HS-27A (cell line): ENCODE results near the gene CRADD.
"Not testable (repeated sequence)": the region's sequence is repeated elsewhere in the genome, so short reads cannot be mapped to it uniquely, and the experiment has no call there.

Experiments
- DNase-seq: peaks from one replicate; pipeline ENCODE4 v3.0.0-alpha.2; 2012; ENCODE audit warnings: low read depth, missing footprints

The CRADD gene

DNA sequence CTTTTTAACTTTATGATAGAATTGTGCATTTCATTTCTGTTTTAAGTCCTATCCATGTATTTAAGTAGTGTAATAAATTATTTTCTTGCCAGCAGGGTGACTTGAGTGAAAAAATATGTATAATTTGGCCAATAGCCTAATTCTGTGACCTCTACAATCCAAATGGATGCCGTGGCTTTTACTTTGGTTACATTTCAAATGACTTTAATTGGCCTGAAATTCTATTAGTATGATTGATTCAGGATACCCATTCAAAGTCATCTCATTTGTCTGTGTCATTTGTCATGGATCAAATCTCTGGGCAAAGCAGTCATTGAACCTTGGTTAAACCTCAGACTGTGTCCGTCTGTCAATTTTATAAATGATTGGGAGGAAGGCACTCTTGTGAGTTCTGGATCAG lies 29.6 kb downstream of the CRADD start:
- no peak for DNase-seq

- DNase-seq, result no peak
These were observed 30.7 kb downstream of the CRADD start for GRCh38 chr12:93707836-93708235.

DNA sequence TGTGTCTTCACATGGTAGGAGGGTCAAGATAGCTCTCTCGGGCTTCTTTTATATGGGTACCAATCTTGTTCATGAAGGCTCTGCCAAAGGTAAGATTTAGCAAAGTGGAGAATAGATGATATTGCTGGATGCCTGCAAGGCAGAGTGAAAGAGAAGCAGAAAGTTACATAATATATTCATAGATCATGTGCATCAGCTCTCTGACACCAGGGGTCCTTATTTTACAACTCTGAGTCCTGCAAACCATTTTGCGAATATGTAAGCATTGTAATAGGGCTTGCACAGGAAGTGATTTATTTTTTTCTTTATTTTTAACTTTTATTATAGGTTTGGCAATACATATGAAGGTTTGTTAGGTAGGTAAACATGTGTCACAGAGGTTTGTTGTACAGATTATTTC lies 31.8 kb downstream of the CRADD start:
- DNase-seq, result no peak

DNA sequence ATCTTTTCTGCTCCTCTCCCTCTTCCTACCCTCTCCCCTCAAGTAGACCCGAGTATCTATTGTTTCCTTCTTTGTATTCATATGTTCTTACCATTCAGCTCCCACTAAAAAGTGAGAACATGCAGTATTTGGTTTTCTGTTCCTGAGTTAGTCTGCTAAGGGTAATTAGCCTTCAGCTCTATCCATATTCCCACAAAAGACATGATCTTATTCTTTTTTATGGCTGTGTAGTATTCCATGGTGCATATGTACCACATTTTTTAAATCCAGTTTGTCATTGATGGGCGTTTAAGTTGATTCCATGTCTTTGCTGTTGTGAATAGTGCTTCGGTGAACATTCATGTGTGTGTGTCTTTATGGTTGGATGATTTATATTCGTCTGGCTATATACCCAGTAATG lies 32.2 kb downstream of the CRADD start:
- DNase-seq, result no peak

DNA sequence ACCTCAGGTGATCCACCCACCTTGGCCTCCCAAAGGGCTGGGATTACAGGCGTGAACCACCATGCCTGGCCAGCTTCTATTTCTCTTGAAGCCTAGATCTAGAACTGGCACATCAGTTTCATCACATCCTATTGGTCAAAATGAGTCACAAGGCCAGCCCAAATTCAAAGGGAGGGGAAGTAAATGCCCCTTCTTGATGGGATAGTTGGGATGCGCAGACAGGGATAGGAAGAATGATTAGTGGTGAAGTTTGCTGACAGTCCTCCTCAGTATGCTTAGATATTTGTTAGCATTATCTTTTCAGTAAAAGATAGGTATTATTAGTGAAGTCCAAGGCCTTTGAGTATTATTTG lies 33.4 kb downstream of the CRADD start:
- DNase-seq, result no peak

DNA sequence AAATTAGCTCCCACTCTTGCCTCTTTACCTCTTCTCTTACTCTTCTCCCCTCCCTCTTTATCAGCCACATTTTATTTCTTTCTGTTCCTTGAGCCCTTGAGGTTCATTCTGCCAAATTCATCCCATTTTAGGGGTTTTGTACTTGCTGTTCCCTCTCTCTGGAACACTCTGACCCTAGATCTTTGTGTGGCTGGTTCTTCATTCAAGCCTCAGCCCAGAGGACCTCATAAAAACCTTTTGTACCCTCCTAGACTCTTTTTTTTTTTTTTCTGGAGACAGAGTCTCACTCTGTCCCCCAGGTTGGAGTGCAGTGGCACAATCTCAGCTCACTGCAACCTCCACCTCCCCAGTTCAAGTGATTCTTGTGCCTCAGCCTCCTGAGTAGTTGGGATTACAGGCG lies 34.3 kb downstream of the CRADD start:
- DNase-seq, result not testable (repeated sequence)

- DNase-seq, result no peak
These were observed 35.0 kb downstream of the CRADD start for GRCh38 chr12:93712200-93712599.

DNA sequence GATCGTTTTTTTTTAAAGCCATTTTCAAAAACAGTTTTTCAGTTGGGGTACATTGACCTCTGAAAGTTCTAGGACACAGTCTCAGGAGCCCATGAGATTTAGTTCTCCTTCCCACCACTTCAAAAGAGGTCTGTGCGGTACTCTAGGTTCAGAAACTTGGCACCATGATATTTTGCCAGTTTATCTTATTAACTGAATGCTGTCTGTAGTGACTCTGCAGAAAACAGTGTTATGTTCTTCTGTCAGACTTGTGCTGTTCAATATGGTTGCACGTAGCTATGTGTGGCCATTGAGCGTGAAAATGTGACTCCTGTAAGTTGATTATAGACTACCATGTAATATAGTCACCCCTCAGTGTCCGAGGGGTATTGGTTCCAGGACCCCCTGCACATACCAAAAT lies 35.9 kb downstream of the CRADD start:
- DNase-seq, result no peak

DNA sequence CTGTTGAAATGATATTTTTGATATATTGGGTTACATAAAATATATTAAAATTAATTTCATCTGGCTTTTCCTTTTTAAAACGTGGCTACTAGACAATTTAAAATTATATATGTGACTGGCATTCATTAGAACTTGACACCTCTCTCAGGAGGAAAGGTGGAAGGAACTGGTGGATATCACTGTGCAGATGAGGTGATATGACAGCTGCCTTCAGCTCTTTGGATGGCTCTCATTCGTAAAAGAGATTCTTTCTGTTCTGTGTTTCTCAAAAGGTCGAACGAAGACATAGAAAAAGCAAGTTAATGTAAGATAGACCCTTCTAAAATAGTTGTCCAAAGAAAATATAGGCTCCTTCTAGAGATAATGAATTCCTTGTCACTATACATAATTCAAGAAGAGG lies 36.6 kb downstream of the CRADD start:
- DNase-seq, result no peak

- DNase-seq, result no peak
These were observed 37.2 kb downstream of the CRADD start for GRCh38 chr12:93714382-93714781.

GRCh38 chr12:93719710-93720109 lies 42.5 kb downstream of the CRADD start:
- DNase-seq, result no peak

DNA sequence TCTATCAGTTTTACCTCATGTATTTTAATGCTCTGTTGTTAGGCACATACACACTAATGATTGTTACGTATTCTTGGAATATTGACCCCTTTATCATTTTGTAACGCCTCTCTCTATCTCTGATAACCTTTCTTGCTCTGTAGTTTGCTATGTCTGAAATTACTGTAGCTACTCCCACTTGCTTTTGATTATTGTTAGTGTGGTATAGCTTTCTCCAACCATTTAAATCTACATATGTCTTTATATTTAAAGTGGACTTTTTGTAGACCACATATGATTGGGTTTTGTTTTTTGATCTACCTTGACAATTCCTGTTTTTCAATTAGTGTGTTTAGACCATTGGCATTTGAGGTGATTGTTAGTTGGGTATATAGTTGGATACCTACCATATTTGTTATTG lies 43.4 kb downstream of the CRADD start:
- no peak for DNase-seq

GRCh38 chr12:93722179-93722578 lies 45.0 kb downstream of the CRADD start:
- no peak for DNase-seq

GRCh38 chr12:93722835-93723567 lies 45.8 kb downstream of the CRADD start:
- DNase-seq, result peak; percentile 81

- DNase-seq, result no peak
These were observed 46.4 kb downstream of the CRADD start for GRCh38 chr12:93723568-93723930.

DNA sequence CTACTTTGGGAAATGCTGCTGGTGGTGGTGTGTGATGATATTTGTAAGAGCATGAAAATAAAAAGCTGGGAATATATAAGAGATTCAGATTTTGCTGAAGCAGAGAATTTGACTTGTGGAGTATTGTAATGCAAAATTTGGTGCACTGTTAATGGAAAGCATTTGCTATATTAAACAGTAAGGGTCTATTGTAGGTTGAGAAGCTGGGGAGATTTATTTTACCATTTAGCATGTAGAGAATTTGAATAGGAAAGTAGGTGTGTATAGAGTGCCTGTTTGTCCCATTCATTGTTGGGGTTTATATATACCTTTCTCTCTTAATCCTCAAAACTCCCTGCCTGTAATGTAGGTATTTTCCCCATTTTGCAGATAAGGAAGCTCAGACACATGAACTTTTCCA lies 48.4 kb downstream of the CRADD start:
- no peak for DNase-seq

DNA sequence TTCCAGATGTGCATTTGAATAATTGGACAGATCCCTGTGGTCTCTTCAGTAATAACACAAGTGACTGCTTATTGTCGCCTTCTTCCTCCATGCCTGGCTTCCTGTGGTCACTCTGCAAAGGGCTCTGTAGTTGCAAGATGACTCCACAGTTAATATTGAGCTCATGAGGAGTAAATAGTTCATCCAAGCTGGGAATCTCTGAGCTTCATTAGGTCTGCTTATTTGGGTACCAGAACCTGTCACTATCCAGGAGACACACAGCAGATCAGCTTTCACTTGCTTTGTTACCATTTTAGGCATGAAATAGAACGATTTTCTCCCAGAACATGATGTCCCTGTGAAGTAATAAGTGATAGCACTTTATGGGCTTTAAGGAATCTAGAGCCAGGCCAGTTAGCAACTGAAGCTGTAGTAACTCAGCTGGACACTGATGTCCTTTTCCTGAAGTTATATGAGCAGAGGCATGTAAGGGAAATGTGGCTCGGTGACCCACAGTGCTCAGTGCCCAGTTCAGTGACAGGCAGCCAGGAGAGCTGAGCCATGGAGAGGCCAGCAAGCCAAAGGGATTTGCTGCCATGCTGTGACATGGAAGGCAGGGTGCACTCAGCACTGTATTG lies 50.1 kb downstream of the CRADD start:
- DNase-seq, result no peak

- DNase-seq, result no peak
These were observed 50.7 kb downstream of the CRADD start for GRCh38 chr12:93727911-93728310.

GRCh38 chr12:93729934-93730333 lies 52.8 kb downstream of the CRADD start:
- DNase-seq, result no peak

DNA sequence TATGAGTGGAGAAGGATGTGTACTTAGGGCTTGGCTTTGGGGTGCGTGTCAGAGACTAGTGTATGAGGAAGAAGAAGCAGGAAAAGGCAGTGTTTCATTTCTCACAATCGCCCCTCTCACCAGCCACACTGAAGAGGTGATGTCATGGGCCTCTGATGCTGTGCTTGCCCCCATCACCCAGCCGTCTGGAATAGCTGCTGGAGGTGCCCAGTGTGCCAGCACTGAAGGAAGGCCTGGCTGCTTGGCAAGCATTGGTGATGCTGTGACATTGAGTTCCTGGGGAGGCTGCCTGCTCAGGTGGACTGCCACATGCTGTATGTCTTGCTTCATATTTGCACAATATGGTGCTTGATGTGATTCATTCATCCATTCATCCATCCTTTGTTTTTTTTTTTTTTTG lies 56.2 kb downstream of the CRADD start:
- DNase-seq, result no peak

- DNase-seq, result no peak
These were observed 56.8 kb downstream of the CRADD start for GRCh38 chr12:93733928-93734327.

DNA sequence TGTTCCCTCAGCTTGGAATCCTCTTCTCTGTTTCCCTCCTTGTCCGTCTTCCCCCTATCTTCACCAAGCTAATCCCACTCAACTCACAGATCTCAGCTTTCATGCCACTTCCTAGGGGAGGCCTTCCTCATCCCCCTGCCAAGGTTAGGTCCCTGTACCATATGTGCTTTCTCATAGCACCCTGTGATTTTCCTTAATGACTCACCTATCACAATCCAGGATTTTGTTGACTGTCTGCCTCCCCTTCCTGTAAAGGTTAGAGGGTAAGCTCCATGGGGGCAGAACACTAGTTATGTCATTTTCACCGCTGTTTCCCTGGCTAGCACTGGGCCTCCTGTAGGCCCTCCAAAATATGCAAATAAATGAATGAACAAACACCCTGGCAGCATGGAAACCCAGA lies 57.6 kb downstream of the CRADD start:
- DNase-seq, result no peak

DNA sequence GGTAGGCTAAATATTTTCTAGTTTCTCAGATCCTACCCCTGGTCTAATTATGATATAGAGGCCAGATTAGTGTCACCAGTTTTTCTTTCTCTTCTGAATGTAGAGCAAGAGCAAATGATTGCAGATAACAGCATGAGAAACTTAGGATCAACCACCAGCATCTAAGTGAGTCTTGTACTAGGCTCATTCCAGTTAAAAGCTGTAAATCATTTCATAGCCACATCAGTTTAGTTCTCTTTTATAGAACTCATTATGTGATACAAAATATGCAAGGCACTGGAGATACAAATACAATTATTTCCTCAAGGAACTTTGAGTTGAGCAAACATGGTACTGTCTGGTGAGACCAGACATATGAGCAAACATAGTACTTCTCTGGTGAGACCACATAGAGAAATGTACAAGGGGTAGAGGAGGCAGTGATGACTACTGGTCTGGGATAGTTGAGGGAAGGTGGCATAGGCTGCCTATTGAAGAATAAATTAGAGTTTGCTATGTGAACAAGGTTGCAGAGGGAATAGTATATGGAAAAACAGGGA lies 59.5 kb downstream of the CRADD start:
- no peak for DNase-seq
